ENCODE results near the gene WIPF2. TPM values are rescaled to one million over a fixed set of nuclear protein-coding genes. Genes with fewer than 3 reads are reported as not detected.

The WIPF2 gene
- total RNA-seq, 2 experiments from 2014 or later, result 17.3 to 21.3 TPM

GRCh38 chr17:40323391-40324381, 104.6 kb downstream of the WIPF2 start:
- peak in 12 of 14 experiments; percentile 32 to 97 (median 60) for DNase-seq
- Mint-ChIP-seq H3K9me3 (no peaks in the 10 kb centered on the region), H3K27ac (peak overlapping the region; percentile 99), H3K4me1 (ENCODE audit: low read depth) (peaks cover 98% of the 10 kb centered on the region), H3K27me3 (no peaks in the 10 kb centered on the region), H3K4me3 (peak overlapping the region; percentile 95), H3K36me3 (ENCODE audit: low read depth) (peaks cover 44% of the 10 kb centered on the region)
- POLR2A ChIA-PET, result interaction anchor here (0.7 to 5.3 kb wide), 24 partner anchors 7 to 1365 kb away, joined by 3 to 117 read pairs (median 5); partner anchors contain the start of genes CDC6, EIF1, SMARCE1 and WIPF2
- CTCF ChIA-PET, result interaction anchor here (1.0 to 4.4 kb wide), 7 partner anchors 17 to 237 kb away, joined by 3 to 22 read pairs (median 4); no protein-coding TSS in a partner anchor
- Histone ChIP-seq H3K4me1 (ENCODE audit: insufficient read depth, low read length) (peaks cover 99% of the 10 kb centered on the region), H3K27ac (ENCODE audit: low read depth in 1 of 2, low read length in 2 of 2) (peak overlapping the region; percentile 99), H3K4me3 (ENCODE audit: low read length) (peak overlapping the region; percentile 96), H3K27me3 (ENCODE audit: control insufficient read depth in 1 of 2, insufficient read depth in 2 of 2, low read length in 2 of 2) (no peaks in the 10 kb centered on the region), H3K9me3 (ENCODE audit: control insufficient read depth in 1 of 2, insufficient read depth in 1 of 2, low read length in 2 of 2) (no peaks in the 10 kb centered on the region), H3K36me3 (ENCODE audit: insufficient read depth, low read length) (peaks cover 2% of the 10 kb centered on the region)
- TF ChIP-seq, protein P1, sequence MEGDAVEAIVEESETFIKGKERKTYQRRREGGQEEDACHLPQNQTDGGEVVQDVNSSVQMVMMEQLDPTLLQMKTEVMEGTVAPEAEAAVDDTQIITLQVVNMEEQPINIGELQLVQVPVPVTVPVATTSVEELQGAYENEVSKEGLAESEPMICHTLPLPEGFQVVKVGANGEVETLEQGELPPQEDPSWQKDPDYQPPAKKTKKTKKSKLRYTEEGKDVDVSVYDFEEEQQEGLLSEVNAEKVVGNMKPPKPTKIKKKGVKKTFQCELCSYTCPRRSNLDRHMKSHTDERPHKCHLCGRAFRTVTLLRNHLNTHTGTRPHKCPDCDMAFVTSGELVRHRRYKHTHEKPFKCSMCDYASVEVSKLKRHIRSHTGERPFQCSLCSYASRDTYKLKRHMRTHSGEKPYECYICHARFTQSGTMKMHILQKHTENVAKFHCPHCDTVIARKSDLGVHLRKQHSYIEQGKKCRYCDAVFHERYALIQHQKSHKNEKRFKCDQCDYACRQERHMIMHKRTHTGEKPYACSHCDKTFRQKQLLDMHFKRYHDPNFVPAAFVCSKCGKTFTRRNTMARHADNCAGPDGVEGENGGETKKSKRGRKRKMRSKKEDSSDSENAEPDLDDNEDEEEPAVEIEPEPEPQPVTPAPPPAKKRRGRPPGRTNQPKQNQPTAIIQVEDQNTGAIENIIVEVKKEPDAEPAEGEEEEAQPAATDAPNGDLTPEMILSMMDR (IDR thresholded peaks at IDR 0.05), result no peak
- intact Hi-C loops (cut with DNase I, micrococcal nuclease), result loop anchor here (5.0 kb wide), 1 partner anchor 284 kb away; no protein-coding TSS in a partner anchor
- ATAC-seq (ENCODE audit: poor library complexity), result peak; percentile 15

DNA sequence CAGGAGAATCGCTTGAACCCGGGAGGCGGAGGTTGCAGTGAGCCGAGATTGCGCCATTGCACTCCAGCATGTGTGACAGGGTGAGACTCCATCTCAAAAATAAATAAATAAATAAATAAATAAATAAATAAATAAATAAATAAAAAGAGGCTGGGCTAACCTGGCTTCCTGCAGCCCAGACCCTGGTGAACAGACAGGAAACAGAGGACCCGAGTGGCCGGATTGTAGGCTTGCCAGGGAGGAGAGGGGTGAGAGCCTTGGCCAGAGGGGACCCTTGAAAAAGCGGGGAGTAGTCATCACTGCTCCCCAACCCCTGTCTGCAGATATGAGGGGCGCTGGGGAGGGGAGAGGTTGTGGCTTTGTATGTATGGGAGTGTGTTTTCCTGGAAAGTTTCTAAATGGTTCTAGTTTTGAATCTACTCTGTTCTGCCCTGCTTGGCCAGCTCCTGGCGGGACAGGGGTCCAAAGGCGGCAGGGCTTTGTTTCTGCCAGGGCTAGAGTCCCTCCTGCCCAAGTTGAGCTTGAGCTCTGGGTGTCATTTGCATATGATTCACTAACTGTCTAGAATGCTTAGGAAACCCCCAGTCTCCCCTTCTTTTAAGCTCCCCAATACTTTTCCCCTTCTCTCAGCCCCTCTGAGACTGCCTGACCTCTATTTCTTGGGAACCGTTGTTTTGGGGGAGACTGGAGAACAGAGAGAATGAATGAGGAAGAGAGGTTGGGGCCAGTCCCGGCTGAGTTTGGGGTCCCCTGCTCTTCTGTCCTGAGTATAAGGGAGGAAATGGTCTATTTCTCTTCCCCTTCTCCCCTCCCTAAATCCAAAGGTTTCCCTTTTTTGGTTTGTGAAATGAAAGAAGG, 106.3 kb downstream of the WIPF2 start:
- peak overlapping the region; percentile 92 to 99 for H3K27ac ChIP-seq (ENCODE audit: low read depth in 1 of 2, low read length in 2 of 2)
- no peaks in the 10 kb centered on the region for H3K27me3 ChIP-seq (ENCODE audit: control insufficient read depth in 1 of 2, insufficient read depth in 2 of 2, low read length in 2 of 2)
- Mint-ChIP-seq H3K9me3 (no peaks in the 10 kb centered on the region), H3K27me3 (no peaks in the 10 kb centered on the region), H3K4me1 (ENCODE audit: low read depth) (peaks cover 98% of the 10 kb centered on the region), H3K4me3 (peak overlapping the region; percentile 84), H3K27ac (peak overlapping the region; percentile 99), H3K36me3 (ENCODE audit: low read depth) (peaks cover 34% of the 10 kb centered on the region)
- peak overlapping the region; percentile 49 for H3K4me3 ChIP-seq (ENCODE audit: low read length)
- DNase-seq (peak in 3 of 14 experiments; percentile 24 to 83 (median 78)), ATAC-seq (ENCODE audit: poor library complexity) (no peak)
- POLR2A ChIA-PET, result interaction anchor here (0.7 to 4.7 kb wide), 20 partner anchors 8 to 345 kb away, joined by 3 to 30 read pairs (median 6); partner anchors contain the start of genes PSMD3, RARA, TOP2A and WIPF2
- H3K36me3 ChIP-seq (ENCODE audit: insufficient read depth, low read length), result peaks cover 2% of the 10 kb centered on the region
- TF ChIP-seq, protein P1 (IDR thresholded peaks at IDR 0.05), result no peak
- intact Hi-C loops (cut with DNase I, micrococcal nuclease), result no loop called here
- CTCF ChIA-PET, result interaction anchor here (0.9 to 4.4 kb wide), 6 partner anchors 7 to 37 kb away, joined by 3 to 30 read pairs (median 6); no protein-coding TSS in a partner anchor
- H3K4me1 ChIP-seq (ENCODE audit: insufficient read depth, low read length), result peaks cover 99% of the 10 kb centered on the region
- no peaks in the 10 kb centered on the region for H3K9me3 ChIP-seq (ENCODE audit: control insufficient read depth in 1 of 2, insufficient read depth in 1 of 2, low read length in 2 of 2)
